ENCODE data around the gene PARD3B. TPM values are rescaled to one million over a fixed set of nuclear protein-coding genes. Genes with fewer than 3 reads are reported as not detected.
"Not testable (repeated sequence)": the region's sequence is repeated elsewhere in the genome, so short reads cannot be mapped to it uniquely, and the experiment has no call there.

The PARD3B gene
- total RNA-seq, 1 donor from 2014 or later = 9.5 TPM

- DNase-seq (ENCODE audit: low spot score) = no peak
- intact Hi-C loops (cut with DNase I) = no loop called here
Observed at GRCh38 chr2:205177546-205177945, 632.3 kb downstream of the PARD3B start.

DNA sequence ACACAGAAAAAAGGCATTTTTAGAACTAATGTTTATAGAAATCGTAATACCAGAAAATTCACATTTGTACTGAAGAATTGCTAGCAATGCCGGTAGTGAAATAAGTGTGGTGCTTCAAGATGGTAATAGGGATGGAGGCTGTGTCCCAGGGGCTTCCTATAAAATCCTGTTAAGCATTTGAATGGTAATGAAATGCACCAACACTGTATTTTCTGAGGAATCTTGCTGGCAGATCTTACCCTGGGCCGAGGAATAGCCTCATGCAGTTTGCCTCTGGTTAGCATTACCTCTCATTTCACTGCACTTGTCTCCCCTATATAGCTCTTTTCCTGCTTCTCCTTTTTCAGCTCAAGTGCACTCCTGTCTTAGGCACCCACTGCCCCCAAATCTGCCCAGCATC, 635.5 kb downstream of the PARD3B start:
- intact Hi-C loops (cut with DNase I) = no loop called here
- no peak for DNase-seq (ENCODE audit: low spot score)

DNA sequence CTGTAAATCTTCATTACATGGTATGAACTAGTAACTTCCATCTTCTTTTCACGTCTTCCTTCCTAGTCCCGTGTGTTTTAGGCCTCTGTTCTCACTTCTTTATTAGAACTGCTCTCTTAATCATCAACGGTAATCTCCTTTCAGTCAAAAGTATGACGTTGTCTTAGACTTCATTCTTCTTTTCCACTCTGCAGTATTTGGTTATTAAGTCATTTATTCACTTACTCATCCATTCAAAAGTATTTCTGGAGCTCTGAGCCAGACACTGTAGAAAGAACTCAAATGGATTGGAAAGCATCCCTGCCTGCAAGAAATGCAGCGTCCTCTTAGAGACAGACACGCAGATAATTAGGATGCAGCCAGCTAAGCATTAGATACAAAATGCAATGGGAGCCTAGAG, 642.5 kb downstream of the PARD3B start:
- intact Hi-C loops (cut with DNase I) = no loop called here
- no peak for DNase-seq (ENCODE audit: low spot score)

DNA sequence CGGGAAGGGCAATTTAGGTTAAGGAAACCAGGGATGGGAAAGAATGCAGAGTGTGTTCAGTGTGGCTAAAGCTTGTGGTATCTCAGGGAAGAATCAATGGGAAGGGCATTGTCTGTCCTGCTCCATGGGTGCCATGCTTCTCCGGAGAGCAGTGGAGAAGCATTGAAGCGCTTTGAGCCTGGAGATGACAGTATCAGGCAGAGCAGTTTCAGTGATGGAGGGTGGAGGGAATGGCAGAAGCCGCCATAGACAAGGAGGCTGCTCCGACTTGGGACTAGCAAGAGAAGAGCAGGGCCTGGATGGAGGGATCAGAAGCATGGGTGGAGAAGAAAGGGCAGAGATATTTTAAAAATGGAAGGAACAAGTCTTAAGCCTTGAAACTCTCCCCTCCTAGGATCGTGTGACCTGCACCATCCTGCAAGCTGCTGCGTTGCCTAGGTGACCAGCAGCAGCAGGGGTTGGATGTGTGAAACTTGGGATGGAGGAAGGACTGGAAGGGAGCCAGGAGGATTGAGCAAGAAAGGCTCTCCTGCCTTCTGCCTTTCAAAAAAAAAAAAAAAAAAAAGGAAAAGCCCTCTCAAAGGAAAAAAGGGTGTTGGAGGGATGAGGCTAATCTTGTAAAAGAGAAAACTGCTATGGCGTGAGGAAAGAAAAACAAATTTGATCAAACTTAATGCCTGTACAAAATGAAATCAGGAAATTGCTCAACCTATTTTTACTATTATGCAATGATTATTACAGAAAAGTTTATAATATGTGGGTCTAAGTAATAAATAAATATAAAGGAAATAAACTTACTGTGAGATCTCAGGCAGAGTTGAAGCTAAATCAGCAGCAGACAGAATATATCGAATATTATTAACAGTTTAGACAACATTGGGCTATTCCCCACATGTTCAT, 643.2 kb downstream of the PARD3B start:
- intact Hi-C loops (cut with DNase I) = no loop called here
- DNase-seq (ENCODE audit: low spot score) = no peak

- no peak for DNase-seq (ENCODE audit: low spot score)
- intact Hi-C loops (cut with DNase I) = no loop called here
Observed at GRCh38 chr2:205189301-205189700, 644.0 kb downstream of the PARD3B start.

GRCh38 chr2:205190528-205190927, 645.3 kb downstream of the PARD3B start:
- intact Hi-C loops (cut with DNase I) = no loop called here
- no peak for DNase-seq (ENCODE audit: low spot score)

- no peak for DNase-seq (ENCODE audit: low spot score)
- intact Hi-C loops (cut with DNase I) = no loop called here
Observed at GRCh38 chr2:205193125-205193835, 648.0 kb downstream of the PARD3B start.

DNA sequence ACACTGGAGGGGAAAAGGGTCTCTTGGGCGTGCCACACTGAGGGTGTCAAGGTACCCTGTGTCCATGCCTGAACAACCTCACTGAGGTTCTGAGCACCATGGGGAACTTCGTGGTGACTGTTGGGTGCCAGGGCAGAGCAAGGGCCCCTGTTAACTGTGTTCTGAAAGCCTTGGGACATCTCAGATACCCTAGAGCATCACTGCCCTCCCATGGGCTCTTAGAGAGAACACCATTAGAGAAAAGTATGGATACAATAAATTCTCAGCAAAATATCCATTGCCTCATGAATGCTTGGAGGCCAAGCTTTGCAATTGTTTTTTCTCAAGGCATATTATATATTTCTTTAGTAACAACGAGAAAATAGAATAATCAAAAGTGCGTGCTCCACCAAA, 648.6 kb downstream of the PARD3B start:
- intact Hi-C loops (cut with DNase I) = no loop called here
- DNase-seq (ENCODE audit: low spot score) = no peak

- intact Hi-C loops (cut with DNase I) = no loop called here
- no peak for DNase-seq (ENCODE audit: low spot score)
Observed at GRCh38 chr2:205197468-205198139, 652.3 kb downstream of the PARD3B start.

- DNase-seq (ENCODE audit: low spot score) = no peak
Observed at GRCh38 chr2:205198140-205198525, 652.9 kb downstream of the PARD3B start.

DNA sequence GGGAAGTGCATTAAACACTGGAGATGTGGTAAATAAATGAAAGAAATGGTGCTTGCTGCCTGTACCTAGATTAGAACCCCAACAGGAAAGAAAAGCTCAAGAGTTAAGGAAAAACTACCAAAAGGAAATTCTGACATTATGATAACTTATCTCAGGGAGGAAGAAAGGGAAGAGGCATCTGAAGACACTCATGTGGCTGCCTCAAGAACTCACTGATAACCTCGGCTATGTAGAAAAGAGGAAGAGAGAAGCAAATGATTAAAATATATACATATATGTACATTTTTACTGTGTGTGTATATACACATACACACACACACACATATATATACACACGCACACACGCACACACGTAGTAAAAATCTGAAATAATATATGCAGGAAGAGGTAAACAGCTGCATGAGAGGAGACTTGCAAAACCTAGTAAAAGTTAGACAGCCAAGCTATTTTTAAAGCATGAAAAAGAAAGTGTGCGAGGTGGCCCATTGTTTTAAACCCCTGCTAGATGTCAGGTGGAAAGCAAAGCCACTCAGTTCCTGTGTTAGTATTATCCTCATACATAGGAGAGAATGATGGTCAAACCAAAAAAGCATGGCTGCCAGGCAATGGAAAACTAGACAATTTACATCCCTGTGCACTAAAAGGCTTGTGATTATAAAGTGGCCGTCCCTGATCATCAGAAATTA, 654.0 kb downstream of the PARD3B start:
- intact Hi-C loops (cut with DNase I) = no loop called here
- DNase-seq (ENCODE audit: low spot score) = no peak

More at GRCh38 chr2:205198140-205198525, 652.9 kb downstream of the PARD3B start:
- intact Hi-C loops (cut with DNase I) = no loop called here

DNA sequence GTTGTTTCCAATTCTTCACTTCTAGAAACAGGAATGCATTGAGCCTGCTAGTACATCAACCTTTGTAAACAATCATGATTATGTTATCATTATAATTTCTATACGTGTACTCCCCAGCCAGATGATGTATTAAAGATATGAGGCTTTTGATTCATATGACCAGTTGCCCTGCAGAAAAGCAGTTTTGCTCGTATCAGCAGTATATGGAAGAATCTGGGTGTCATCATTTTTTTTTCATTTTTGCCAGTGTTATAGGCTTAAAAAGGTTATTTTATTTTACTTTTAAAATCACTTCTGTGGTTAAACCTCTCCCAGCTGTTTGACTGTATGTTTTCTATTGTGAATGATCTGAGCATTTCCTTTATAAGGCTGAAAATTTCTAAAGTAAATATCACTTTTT, 665.2 kb downstream of the PARD3B start:
- no peak for DNase-seq (ENCODE audit: low spot score)
- intact Hi-C loops (cut with DNase I) = no loop called here

GRCh38 chr2:205212357-205212756, 667.1 kb downstream of the PARD3B start:
- DNase-seq (ENCODE audit: low spot score) = no peak
- intact Hi-C loops (cut with DNase I) = no loop called here

GRCh38 chr2:205216092-205216491, 670.8 kb downstream of the PARD3B start:
- intact Hi-C loops (cut with DNase I) = no loop called here
- DNase-seq (ENCODE audit: low spot score) = no peak

GRCh38 chr2:205216580-205216979, 671.3 kb downstream of the PARD3B start:
- DNase-seq (ENCODE audit: low spot score) = no peak
- intact Hi-C loops (cut with DNase I) = no loop called here

DNA sequence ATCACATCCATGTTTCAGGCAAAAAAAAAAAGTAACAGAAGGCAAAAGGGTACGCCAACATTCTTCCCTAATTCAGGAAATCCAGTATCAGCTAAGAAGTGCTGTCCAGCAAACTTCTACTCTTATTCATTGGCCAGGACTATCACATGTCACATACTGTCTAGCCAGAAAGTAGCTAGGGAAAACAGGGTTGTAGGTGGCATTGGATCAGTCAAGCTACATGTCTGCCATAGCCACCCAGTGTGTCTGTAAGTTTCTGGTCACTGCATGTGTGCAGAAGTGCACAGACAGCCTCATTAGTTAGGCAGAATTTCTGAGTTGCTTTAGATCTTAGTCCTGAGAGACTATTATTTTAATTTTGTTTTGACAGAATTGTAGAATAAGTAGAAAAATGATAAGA, 671.7 kb downstream of the PARD3B start:
- intact Hi-C loops (cut with DNase I) = no loop called here
- no peak for DNase-seq (ENCODE audit: low spot score)

- intact Hi-C loops (cut with DNase I) = no loop called here
- DNase-seq (ENCODE audit: low spot score) = no peak
Observed at GRCh38 chr2:205218056-205218455, 672.8 kb downstream of the PARD3B start.

DNA sequence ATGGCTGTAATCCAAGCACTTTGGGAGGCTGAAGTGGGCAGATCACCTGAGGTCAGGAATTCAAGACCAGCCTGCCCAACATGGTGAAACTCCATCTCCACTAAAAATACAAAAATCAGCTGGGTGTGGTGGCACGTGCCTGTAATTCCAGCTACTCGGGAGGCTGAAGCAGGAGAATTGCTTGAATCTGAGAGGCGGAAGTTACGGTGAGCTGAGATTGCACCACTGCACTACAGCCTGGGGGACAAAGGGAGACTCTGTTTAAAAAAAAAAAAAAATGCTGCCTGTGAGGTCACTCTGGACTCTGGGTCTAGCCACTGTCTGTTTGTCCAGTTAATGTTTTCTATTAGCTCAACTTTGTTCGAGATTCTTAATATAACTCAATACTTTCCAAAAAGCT, 673.5 kb downstream of the PARD3B start:
- intact Hi-C loops (cut with DNase I); DNase-seq (ENCODE audit: low spot score): not testable (repeated sequence)

DNA sequence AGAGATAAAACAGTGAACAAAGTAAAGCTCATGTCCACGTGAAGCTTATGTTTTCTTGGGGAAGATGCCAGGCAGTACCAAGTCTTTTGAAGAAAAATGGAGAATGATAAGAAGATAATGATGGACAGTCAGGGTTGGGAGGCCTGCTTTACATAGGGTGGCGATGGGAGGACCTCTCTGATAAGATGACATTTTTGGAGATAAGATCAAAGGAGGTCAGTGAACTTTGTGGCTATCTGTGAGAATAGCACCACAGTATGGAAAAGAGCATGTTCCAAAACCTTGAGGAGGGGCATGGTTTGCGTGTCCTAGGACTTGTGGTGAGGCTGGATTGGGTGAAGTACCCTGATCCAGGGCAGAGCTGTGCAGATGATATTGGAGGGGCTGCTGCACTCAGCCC, 675.3 kb downstream of the PARD3B start:
- intact Hi-C loops (cut with DNase I) = no loop called here
- no peak for DNase-seq (ENCODE audit: low spot score)

- no peak for DNase-seq (ENCODE audit: low spot score)
- intact Hi-C loops (cut with DNase I) = no loop called here
Observed at GRCh38 chr2:205232086-205232485, 686.8 kb downstream of the PARD3B start.
